Measurements from ENCODE around the gene ARHGAP44. TPM values are rescaled to one million over a fixed set of nuclear protein-coding genes. Genes with fewer than 3 reads are reported as not detected.
A peak's percentile ranks its signal among the peaks of the same experiment; 100 is the strongest.

The ARHGAP44 gene
- total RNA-seq, 1 experiment from 2014 or later, result 0.40 TPM

DNA sequence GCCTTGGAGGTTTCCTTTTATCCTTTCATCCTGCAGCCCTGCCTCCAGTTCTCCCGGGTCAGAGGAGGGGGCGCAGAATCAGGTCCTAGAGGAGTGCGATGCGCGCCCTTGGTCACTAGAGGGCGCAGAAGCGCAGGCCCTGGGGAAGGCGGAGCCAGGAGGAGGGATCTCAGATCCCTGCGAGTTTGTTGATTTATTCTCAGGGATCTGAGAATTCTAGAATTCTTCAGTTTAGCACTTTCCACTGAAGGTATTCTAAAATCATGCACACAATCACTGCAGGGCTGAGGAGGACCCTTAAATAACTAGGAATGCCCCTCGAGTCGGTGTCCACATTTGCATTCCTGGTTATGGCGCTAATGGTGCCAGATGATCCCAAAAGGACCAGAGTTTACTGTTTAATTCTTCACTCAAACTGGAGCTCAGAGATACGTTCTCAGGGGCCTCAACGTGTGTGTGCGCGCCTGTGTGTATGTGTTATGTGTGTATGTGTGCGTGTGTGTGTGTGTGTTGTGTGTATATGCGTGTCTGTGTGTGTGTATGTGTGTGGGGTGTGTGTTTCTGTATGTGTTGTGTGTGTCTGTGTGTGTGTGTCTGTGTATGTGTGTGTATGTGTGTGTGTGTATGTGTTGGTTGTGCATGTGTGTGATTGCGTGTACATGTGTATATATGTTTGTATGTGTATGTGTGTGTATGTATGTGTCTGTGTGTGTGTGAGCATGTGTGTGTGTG is 235.4 kb downstream of the ARHGAP44 start:
- H3K4me1 ChIP-seq (ENCODE audit: insufficient read depth, low read length), result 0 out of 2 replicates have a peak, but pooled peaks cover 3% of the 10 kb centered on the region
- H3K9ac ChIP-seq (ENCODE audit: low read length), result no peak overlapping the region
- H3K4me2 ChIP-seq (ENCODE audit: low read length), result peak overlapping the region; percentile 81
- no peaks in the 10 kb centered on the region for H3K9me3 ChIP-seq (ENCODE audit: low read length)
- H3K27me3 ChIP-seq (ENCODE audit: low read length), result peaks cover 4% of the 10 kb centered on the region; the same call in 1 of the 2 replicates
- no TSS peak for BruUV-seq (replicated peaks)
- no peaks in the 10 kb centered on the region for H3K9me2 ChIP-seq (replicated peaks; ENCODE audit: low read length)
- no peak overlapping the region for H3K27ac ChIP-seq (ENCODE audit: low read length)
- TF ChIP-seq EZH2phosphoT487 (IDR thresholded peaks at IDR 0.05; ENCODE audit: borderline replicate concordance, low read length), result no peak
- TF ChIP-seq, protein P1, sequence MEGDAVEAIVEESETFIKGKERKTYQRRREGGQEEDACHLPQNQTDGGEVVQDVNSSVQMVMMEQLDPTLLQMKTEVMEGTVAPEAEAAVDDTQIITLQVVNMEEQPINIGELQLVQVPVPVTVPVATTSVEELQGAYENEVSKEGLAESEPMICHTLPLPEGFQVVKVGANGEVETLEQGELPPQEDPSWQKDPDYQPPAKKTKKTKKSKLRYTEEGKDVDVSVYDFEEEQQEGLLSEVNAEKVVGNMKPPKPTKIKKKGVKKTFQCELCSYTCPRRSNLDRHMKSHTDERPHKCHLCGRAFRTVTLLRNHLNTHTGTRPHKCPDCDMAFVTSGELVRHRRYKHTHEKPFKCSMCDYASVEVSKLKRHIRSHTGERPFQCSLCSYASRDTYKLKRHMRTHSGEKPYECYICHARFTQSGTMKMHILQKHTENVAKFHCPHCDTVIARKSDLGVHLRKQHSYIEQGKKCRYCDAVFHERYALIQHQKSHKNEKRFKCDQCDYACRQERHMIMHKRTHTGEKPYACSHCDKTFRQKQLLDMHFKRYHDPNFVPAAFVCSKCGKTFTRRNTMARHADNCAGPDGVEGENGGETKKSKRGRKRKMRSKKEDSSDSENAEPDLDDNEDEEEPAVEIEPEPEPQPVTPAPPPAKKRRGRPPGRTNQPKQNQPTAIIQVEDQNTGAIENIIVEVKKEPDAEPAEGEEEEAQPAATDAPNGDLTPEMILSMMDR (conservative IDR thresholded peaks at IDR 0.05; ENCODE audit: low read depth, low read length), result peak; percentile 98
- intact Hi-C loops (cut with micrococcal nuclease), result no loop called here
- peak; percentile 96 for ATAC-seq
- DNase-seq, result peak; percentile 91
- no peaks in the 10 kb centered on the region for H4K20me1 ChIP-seq (ENCODE audit: low read length)
- no peaks in the 10 kb centered on the region for H3F3A ChIP-seq (ENCODE audit: low read length, unreplicated experiment)
- peak overlapping the region; percentile 48 for H3K4me3 ChIP-seq (ENCODE audit: low read length)
- ChIA-PET CTCF (no interaction called here), POLR2A (ENCODE audit: unreplicated experiment) (no interaction called here)
- H3K36me3 ChIP-seq (ENCODE audit: low read depth, low read length), result no peaks in the 10 kb centered on the region
- H2AFZ ChIP-seq (ENCODE audit: low read length), result peak overlapping the region; percentile 75
- no peaks in the 10 kb centered on the region for H3K79me2 ChIP-seq (ENCODE audit: low read length)

DNA sequence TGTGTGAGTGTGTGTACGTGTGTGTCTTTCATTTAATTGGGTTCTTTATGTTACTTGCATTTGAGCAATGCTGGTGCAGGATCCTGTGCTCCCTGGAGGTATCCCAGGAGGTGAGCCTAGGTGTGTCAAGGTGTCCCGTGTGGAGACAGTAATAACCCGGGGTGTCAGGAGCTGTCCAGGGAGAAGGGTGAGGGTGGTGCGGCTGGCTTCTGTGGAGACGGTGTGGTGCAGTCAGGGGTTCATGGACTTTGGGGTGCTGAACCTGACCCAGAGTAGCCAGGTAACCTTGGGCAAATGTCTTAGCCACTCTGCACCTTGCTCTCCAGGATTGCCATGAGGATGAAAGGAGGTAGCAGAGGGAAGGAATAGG is 235.9 kb downstream of the ARHGAP44 start:
- no TSS peak for BruUV-seq (replicated peaks)
- no peaks in the 10 kb centered on the region for H3K9me3 ChIP-seq (ENCODE audit: low read length)
- H3K9ac ChIP-seq (ENCODE audit: low read length), result no peak overlapping the region
- peaks cover 4% of the 10 kb centered on the region; the same call in 1 of the 2 replicates for H3K27me3 ChIP-seq (ENCODE audit: low read length)
- 0 out of 2 replicates have a peak, but pooled peaks cover 3% of the 10 kb centered on the region for H3K4me1 ChIP-seq (ENCODE audit: insufficient read depth, low read length)
- ChIA-PET CTCF (no interaction called here), POLR2A (ENCODE audit: unreplicated experiment) (no interaction called here)
- no peaks in the 10 kb centered on the region for H3F3A ChIP-seq (ENCODE audit: low read length, unreplicated experiment)
- TF ChIP-seq EZH2phosphoT487 (IDR thresholded peaks at IDR 0.05; ENCODE audit: borderline replicate concordance, low read length) (no peak), EZH2 (IDR thresholded peaks at IDR 0.05; ENCODE audit: low read length, unreplicated experiment) (no peak)
- TF ChIP-seq, protein P1 (conservative IDR thresholded peaks at IDR 0.05; ENCODE audit: low read depth, low read length), result no peak
- H3K36me3 ChIP-seq (ENCODE audit: low read depth, low read length), result no peaks in the 10 kb centered on the region
- no peak for ATAC-seq
- H2AFZ ChIP-seq (ENCODE audit: low read length), result no peak overlapping the region
- H3K4me3 ChIP-seq (ENCODE audit: low read length), result no peak overlapping the region
- no peaks in the 10 kb centered on the region for H3K9me2 ChIP-seq (replicated peaks; ENCODE audit: low read length)
- H3K79me2 ChIP-seq (ENCODE audit: low read length), result no peaks in the 10 kb centered on the region
- H3K4me2 ChIP-seq (ENCODE audit: low read length), result peak overlapping the region; percentile 81; the same call in 1 of the 2 replicates
- no peaks in the 10 kb centered on the region for H4K20me1 ChIP-seq (ENCODE audit: low read length)
- no peak overlapping the region for H3K27ac ChIP-seq (ENCODE audit: low read length)
- DNase-seq, result no peak
- intact Hi-C loops (cut with micrococcal nuclease), result no loop called here

DNA sequence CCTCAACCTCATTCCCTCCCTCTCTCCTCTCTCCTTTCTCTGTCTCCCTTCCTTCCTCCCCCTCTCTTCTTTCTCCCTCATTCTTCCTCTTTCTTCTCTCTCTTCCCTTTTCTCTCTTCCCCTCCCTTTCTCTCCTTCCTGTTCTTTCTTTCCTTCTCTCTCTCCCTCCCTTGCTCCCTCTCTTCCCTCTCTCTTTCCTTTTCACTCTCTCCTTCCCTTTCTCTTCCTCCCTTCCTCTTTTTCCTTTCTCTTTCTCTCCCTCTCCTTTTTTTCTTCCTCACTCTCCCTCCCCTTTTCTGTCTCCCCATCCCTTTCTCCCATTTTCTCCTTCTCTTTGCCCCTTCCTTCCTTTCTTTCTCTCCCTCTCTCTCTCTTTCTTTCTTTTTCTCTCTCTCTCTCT is 236.4 kb downstream of the ARHGAP44 start:
- intact Hi-C loops (cut with micrococcal nuclease), result no loop called here
- ATAC-seq, result no peak
- no peaks in the 10 kb centered on the region for H3K79me2 ChIP-seq (ENCODE audit: low read length)
- H3K9me3 ChIP-seq (ENCODE audit: low read length), result no peaks in the 10 kb centered on the region
- BruUV-seq (replicated peaks), result no TSS peak
- DNase-seq, result no peak
- no peak overlapping the region for H2AFZ ChIP-seq (ENCODE audit: low read length)
- H3K27me3 ChIP-seq (ENCODE audit: low read length), result peaks cover 4% of the 10 kb centered on the region; the same call in 1 of the 2 replicates
- 0 out of 2 replicates have a peak, but pooled peaks cover 3% of the 10 kb centered on the region for H3K4me1 ChIP-seq (ENCODE audit: insufficient read depth, low read length)
- POLR2A ChIA-PET (ENCODE audit: unreplicated experiment), result no interaction called here
- H3K9ac ChIP-seq (ENCODE audit: low read length), result no peak overlapping the region
- no peak overlapping the region for H3K4me3 ChIP-seq (ENCODE audit: low read length)
- CTCF ChIA-PET, result no interaction called here
- TF ChIP-seq EZH2 (IDR thresholded peaks at IDR 0.05; ENCODE audit: low read length, unreplicated experiment) (no peak), EZH2phosphoT487 (IDR thresholded peaks at IDR 0.05; ENCODE audit: borderline replicate concordance, low read length) (no peak)
- TF ChIP-seq, protein P1 (conservative IDR thresholded peaks at IDR 0.05; ENCODE audit: low read depth, low read length), result no peak
- H3K36me3 ChIP-seq (ENCODE audit: low read depth, low read length), result no peaks in the 10 kb centered on the region
- no peaks in the 10 kb centered on the region for H4K20me1 ChIP-seq (ENCODE audit: low read length)
- H3K9me2 ChIP-seq (replicated peaks; ENCODE audit: low read length), result no peaks in the 10 kb centered on the region
- no peaks in the 10 kb centered on the region for H3F3A ChIP-seq (ENCODE audit: low read length, unreplicated experiment)
- no peak overlapping the region for H3K4me2 ChIP-seq (ENCODE audit: low read length)
- H3K27ac ChIP-seq (ENCODE audit: low read length), result no peak overlapping the region
